Inflammatory macrophage (primary cell): ENCODE results near the gene CFAP410.
A peak's percentile ranks its signal among the peaks of the same experiment; 100 is the strongest.
"Not testable (repeated sequence)": the region's sequence is repeated elsewhere in the genome, so short reads cannot be mapped to it uniquely, and the experiment has no call there.

Source experiments
- DNase-seq, 2 donors: peaks; one replicate each; pipeline ENCODE4 v3.0.0-alpha.2; 2020 to 2022

CFAP410 gene

DNA sequence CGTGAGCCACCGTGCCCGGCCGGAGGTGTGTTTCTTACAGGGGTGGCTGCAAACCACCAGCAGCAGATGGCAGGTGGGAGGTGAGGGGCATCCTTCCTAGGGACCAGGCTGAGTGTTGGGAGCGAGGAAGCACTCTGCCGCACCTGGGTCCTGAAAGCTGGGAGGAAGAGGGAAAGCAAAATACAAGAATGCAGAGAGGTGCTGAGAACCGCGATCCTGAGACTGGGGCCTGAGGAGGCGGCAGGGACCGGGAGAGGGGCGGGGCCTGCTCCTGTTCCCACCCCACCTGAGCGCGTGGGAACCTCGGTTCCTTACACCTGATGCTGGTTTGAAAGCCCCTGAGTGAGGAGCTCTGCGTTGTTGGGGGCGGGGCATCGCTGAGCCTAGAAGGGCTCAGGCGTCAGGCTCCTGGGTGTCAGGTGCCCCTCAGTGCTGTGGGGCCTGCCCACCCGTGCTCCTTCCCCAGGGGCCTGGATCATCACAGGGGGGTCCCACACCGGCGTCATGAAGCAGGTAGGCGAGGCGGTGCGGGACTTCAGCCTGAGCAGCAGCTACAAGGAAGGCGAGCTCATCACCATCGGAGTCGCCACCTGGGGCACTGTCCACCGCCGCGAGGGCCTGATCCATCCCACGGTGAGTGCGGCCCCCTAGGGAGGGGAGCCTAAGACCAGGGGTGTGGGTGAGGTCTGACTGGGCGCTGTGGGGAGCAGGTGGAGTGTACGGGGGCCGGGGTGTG is 29.7 kb upstream of the CFAP410 start:
- no peak for DNase-seq

- no peak for DNase-seq
These were observed 27.5 kb upstream of the CFAP410 start for GRCh38 chr21:44366586-44367211.

DNA sequence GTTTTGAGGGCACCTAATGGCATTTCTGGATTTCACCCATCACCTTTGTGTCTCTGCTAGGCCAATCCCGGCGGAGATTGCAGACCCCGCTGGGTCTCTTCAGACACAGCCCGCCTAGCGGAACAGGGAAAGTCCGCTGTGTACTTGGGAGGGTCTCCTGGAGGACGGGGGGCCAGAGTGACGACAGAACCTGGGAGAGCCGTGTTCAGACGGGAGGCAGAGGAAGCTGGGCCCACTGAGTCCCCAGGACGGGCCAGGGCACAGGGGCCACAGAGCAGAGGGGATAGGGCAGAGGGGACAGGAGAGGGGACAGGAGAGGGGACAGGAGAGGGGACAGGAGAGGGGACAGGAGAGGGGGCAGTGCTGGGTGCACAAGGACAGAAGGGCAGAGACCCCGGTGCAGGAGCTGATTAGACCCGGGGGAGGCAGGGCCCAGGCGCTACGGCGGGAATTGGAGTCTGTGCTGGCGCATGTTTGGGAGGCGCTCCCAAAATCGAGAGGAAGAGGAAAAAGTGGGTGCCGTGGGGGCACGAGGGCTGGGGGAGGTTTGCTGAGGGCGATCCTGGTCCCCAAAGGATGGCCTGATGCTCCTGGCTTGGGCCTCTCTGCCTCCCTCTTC is 26.9 kb upstream of the CFAP410 start:
- no peak for DNase-seq

DNA sequence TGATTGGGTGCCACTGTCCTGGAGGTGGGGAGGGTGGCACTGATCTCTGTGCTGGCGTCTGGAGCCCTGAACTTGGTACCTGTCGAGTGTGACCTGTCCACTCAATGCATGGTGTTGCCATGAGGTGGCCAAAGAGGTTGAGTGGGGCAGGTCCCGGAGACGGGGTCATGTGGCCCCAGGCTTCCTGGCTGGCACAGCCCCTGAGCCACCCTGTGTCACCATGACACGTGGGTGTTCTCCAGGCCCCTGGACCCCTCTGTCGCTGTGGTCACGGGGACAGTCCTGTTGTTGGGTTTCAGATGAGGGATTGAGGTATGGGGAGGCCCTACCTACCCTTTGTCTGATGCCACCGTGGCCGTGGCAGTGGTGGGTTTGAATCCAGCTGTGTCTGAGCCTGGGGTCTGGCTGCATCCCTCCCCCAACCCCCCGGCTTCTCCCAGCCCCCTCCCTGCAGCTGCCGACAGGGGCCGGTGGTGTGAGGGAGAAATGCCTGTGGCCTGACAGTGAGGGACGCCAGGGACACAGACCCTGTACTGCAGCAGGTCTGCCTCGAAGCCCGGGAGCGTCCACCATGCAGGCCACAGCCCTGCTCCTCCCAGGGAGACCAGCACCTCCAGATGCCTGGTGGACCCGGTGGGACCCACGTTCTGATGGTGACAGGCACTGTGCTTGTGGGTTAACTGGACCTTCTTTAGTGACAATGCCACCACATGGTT is 26.2 kb upstream of the CFAP410 start:
- DNase-seq, result no peak

DNA sequence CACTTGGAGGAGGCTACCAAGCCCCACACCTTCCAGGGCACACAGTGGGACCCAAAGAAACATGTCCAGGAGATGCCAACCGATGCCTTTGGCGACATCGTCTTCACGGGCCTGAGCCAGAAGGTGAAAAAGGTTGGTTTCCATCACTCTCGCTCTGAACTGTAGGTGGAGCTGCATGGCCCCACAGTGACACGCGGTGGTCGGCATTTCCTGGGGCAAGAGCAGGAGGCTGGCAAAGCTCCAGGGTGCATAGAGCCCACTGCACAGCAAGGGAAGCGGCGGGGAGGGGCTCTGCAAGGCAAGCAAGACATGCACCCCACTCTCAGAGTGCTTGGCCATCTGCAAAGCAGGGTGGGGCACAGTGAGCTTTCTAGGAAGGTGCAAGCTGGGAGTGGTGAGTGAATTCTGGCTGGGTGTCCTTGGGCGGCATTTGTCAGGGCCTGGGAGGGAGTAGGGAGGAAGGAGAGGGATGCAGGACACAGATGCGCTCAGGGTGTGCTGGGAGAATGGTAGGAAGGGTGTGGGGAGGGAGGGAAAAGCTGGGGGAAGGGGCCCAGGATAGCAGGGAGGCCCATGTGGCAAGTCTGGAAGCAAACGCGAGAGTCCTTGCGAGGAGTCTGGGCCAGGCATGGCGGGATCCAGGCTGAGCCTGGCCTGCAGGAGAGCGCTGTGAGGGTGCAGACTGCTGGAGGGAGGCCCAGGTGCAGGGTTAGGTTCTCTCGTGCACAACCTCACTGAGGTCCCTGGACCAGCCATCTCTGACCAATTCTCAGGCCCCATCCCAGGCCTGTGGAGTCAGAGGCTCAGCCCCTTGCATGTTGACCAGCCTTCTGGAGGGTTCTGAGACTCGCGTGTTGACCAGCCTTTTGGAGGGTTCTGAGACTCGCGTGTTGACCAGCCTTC is 25.2 kb upstream of the CFAP410 start:
- no peak for DNase-seq

- DNase-seq, result no peak
These were observed 24.1 kb upstream of the CFAP410 start for GRCh38 chr21:44363278-44363677.

GRCh38 chr21:44361903-44362302 is 22.7 kb upstream of the CFAP410 start:
- DNase-seq, result not testable (repeated sequence)

GRCh38 chr21:44360159-44360558 is 21.0 kb upstream of the CFAP410 start:
- peak; percentile 57 to 81 for DNase-seq

- DNase-seq, result no peak
These were observed 20.2 kb upstream of the CFAP410 start for GRCh38 chr21:44359396-44359795.

DNA sequence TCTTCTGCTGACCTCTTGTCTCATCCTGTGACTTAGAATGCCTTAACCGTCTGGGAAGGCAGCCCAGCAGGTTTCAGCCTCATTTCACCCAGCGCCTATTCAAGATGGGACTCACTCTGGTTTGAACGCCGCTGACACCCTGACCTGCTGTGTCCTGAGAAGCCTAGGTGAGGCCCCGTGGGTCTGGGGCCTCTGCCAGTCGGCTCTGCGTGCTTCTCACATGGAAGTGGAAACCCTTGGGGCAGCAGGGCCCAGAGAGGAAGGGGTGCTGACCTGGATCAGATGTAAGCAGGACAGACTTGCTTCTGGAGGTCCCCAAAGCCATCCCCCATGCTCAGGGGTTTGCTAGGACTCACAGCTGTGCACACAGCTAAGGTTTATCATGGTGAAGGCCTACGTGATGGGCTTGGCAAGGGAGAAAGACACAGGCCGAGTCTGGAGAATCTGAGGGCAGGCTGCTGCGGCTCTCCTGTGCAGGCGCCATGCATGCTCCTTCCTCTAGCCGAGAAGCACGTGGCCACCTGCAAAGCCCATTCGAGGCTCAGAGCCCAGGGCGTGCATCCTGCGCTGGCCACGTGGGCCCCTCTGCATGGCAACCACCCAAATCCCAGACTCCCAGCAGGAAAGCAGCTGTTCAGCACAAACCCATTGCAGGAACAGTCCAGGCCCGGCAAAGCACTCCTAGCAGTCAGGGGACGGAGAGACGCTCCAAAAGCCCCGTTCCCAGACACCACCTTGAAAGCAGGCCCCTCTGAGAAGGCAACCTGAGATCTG is 18.1 kb upstream of the CFAP410 start:
- no peak for DNase-seq

DNA sequence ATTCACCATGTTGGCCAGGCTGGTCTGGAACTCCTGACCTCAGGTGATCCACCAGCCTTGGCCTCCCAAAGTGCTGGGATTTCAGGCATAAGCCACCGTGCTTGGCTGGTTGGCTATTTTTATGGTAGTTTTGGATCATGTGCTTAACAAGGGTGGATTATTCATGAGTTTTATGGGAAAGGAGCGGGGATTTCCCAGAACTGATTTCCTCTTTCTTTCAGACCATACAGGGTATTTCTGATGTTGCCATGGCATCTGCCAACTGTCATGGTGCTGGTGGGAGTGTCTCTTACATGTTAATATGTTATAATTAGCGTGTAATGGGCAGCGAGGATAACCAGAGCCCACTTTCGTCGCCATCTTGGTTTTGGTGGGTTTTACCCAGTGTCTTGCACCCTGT is 17.4 kb upstream of the CFAP410 start:
- DNase-seq, result peak; percentile 79 to 85

GRCh38 chr21:44356160-44356559 is 17.0 kb upstream of the CFAP410 start:
- no peak for DNase-seq

- peak in 1 of 2 donors; percentile 35 for DNase-seq
These were observed 15.9 kb upstream of the CFAP410 start for GRCh38 chr21:44354775-44355771.

- peak; percentile 89 to 92 for DNase-seq
These were observed 14.8 kb upstream of the CFAP410 start for GRCh38 chr21:44354001-44354405.

DNA sequence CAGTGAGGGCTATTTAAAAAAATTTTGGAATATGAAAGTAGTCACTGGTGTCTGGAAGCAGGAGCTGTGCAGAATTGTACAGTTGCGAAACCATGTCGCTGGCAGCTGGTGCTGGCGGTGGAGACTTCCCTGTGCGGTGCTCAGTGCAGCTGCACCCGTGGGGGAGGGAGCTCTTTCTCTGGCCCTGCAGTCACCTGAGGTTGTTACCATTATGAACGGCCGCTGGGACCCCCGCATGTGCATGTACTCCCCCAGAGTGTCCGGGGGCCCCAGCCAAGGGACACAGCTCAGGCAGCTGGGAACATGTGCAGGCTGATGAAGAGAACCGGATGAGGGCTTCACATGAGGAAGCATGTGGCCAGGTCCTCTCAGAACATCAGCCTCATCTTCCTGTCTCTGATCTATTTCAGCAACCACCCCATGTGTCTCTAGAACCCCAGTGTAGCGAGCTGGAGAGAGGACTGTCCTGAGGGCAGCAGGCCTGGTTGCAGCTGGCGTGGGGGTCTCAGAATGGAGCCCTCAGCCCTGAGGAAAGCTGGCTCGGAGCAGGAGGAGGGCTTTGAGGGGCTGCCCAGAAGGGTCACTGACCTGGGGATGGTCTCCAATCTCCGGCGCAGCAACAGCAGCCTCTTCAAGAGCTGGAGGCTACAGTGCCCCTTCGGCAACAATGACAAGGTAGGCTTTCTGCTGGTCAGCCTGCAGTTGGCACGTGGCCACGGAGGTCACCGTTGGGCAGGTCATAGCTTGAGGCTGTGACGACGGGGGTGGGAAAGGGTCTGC is 14.2 kb upstream of the CFAP410 start, which contains the start of gene TRPM2:
Gene TRPM2, plus strand, starts transcription at position 431 of the 780 bp plus-strand sequence. Its CDS starts 80 bp downstream, at position 511.
- DNase-seq, result peak; percentile 77 to 88

DNA sequence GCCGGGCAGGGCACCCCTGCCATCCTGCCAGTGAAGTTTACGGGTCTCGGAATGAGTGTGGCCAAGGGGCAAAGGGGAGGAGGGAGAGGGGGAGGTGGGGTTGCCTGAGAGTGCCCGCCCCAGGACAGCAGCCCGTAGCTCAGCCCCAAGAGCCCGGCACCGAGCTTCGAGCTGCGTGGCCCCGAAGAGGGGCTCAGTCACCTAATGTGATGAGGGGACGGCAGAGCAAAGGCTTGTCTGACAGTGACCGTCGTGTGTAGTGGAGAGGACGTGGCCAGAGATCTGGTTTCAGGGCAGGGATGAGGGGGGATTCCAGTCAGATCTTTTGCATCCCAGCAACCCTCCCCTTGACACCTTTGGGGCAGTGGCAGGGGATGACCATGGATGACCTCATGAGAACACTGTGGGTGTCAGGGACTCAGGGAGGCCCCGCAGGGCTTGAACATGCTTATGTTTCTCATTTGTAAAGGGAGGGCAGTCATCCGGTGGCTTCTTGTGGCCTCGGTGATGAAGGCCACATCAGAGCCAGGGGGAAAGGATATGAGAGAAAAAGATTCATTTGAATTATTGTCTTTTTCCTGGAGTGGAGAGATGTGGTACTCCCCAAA is 13.2 kb upstream of the CFAP410 start:
- peak in 1 of 2 donors; percentile 17 for DNase-seq

- DNase-seq, result no peak
These were observed 12.5 kb upstream of the CFAP410 start for GRCh38 chr21:44351535-44352252.
